ENCODE measurements around the gene APBA1. TPM values are rescaled to one million over a fixed set of nuclear protein-coding genes. Genes with fewer than 3 reads are reported as not detected.

The APBA1 gene
- total RNA-seq, 1 experiment from 2014 or later: 1.8 TPM

- Histone ChIP-seq H3T11ph (ENCODE audit: low read length) (no peak overlapping the region), H3K9ac (ENCODE audit: extremely low read depth, insufficient read length, low read length) (no peak overlapping the region), H2AK5ac (ENCODE audit: insufficient read length, low read length) (no peak overlapping the region), H3K23ac (ENCODE audit: insufficient read length, low read depth, low read length) (no peak overlapping the region), H3K27ac (ENCODE audit: insufficient read length, low read depth, low read length) (peak overlapping the region; percentile 28), H3K23me2 (ENCODE audit: insufficient read length, low read depth, low read length, poor library complexity, severe bottlenecking) (no peaks in the 10 kb centered on the region), H2BK5ac (ENCODE audit: insufficient read length, low read length) (no peak overlapping the region), H2BK12ac (ENCODE audit: insufficient read length, low read depth, low read length) (no peak overlapping the region), H3K4me1 (ENCODE audit: insufficient read depth, low read length) (no peaks in the 10 kb centered on the region), H3K4ac (ENCODE audit: low read depth, low read length) (no peak overlapping the region), H2AFZ (ENCODE audit: low read length) (no peak overlapping the region), H3K18ac (ENCODE audit: insufficient read length, low read depth, low read length) (no peak overlapping the region), H3K14ac (ENCODE audit: insufficient read depth, low read length) (no peak overlapping the region), H2BK120ac (ENCODE audit: low read depth, low read length, poor library complexity, severe bottlenecking) (no peak overlapping the region), H3K27me3 (ENCODE audit: insufficient read depth, low read length) (no peaks in the 10 kb centered on the region), H2BK15ac (ENCODE audit: low read depth, low read length) (no peak overlapping the region), H4K20me1 (ENCODE audit: control insufficient read depth, insufficient read depth, insufficient read length) (no peaks in the 10 kb centered on the region), H2BK20ac (ENCODE audit: low read depth, low read length, poor library complexity, severe bottlenecking) (no peak overlapping the region), H3K79me2 (ENCODE audit: insufficient read depth, low read length) (no peaks in the 10 kb centered on the region), H3K79me1 (ENCODE audit: insufficient read depth, low read depth, low read length, poor library complexity, severe bottlenecking) (no peaks in the 10 kb centered on the region), H4K91ac (ENCODE audit: insufficient read length, low read depth, low read length) (no peak overlapping the region), H4K5ac (ENCODE audit: insufficient read length, low read depth, low read length) (no peak overlapping the region), H4K8ac (replicated peaks; ENCODE audit: insufficient read length, low read depth, low read length) (no peak overlapping the region), H3K4me2 (ENCODE audit: insufficient read depth, insufficient read length, low read length) (no peak overlapping the region), H3K56ac (ENCODE audit: insufficient read length, low read depth, low read length) (no peak overlapping the region), H3K9me3 (ENCODE audit: control insufficient read depth, low read depth, low read length) (no peaks in the 10 kb centered on the region)
- WGBS (ENCODE audit: extremely low coverage, insufficient read length, low lambda C conversion rate): no CpG with 5 or more reads among the region's 6 CpGs
- Mint-ChIP-seq H3K4me3 (no peak overlapping the region), H3K4me1 (peaks cover 13 to 22% of the 10 kb centered on the region in 2 experiments), H3K9me3 (no peaks in the 10 kb centered on the region), H3K27ac (peak overlapping the region; percentile 19 to 91 (median 81); a peak in 4 of 7 replicates), H3K27me3 (ENCODE audit: low read depth) (no peaks in the 10 kb centered on the region; the same call in 1 of the 2 replicates), H3K36me3 (ENCODE audit: insufficient read depth in 1 of 3, low read depth in 3 of 3) (peaks cover 7 to 69% (median 9%) of the 10 kb centered on the region in 3 experiments; a peak in 5 of 7 replicates)
- no peak for TF ChIP-seq CTCF (conservative IDR thresholded peaks at IDR 0.05)
- DNase-seq: peak; percentile 75
These were observed 286.6 kb downstream of the APBA1 start for GRCh38 chr9:69385581-69386033.

Data from H9 (cell line).